ENCODE data around the gene MYT1.

The MYT1 gene

GRCh38 chr20:64136004-64136710 is 28.1 kb upstream of the MYT1 start:
- H3K4me3 ChIP-seq (ENCODE audit: low read length) = no peak overlapping the region
- TF ChIP-seq, protein P1, sequence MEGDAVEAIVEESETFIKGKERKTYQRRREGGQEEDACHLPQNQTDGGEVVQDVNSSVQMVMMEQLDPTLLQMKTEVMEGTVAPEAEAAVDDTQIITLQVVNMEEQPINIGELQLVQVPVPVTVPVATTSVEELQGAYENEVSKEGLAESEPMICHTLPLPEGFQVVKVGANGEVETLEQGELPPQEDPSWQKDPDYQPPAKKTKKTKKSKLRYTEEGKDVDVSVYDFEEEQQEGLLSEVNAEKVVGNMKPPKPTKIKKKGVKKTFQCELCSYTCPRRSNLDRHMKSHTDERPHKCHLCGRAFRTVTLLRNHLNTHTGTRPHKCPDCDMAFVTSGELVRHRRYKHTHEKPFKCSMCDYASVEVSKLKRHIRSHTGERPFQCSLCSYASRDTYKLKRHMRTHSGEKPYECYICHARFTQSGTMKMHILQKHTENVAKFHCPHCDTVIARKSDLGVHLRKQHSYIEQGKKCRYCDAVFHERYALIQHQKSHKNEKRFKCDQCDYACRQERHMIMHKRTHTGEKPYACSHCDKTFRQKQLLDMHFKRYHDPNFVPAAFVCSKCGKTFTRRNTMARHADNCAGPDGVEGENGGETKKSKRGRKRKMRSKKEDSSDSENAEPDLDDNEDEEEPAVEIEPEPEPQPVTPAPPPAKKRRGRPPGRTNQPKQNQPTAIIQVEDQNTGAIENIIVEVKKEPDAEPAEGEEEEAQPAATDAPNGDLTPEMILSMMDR (conservative IDR thresholded peaks at IDR 0.05; ENCODE audit: low read depth, low read length) = no peak

DNA sequence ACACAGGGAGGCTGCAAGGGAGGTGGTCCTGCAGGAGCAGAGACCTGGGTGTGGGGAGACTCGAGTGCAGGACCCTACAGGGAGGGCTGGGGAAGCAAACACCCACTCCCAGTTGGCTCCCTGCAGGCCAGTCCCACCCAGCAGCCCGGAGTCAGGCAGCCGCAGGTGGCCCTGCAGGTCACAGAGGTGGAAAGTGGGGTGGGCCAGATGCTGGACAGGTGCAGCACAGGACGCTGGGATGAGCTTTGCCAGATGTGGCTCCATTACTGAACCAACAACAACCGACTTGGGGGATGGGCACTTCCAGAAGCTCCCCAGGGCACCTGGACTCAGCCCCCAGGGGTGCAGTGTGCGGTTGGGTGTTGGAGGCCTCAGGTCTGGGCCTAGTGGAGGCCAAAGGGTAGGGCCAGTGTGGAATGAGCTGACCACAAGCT is 26.6 kb upstream of the MYT1 start:
- no peak for DNase-seq (ENCODE audit: low read depth)
- H3K4me3 ChIP-seq (ENCODE audit: low read length) = no peak overlapping the region
- TF ChIP-seq, protein P1 (conservative IDR thresholded peaks at IDR 0.05; ENCODE audit: low read depth, low read length) = no peak

More at GRCh38 chr20:64136004-64136710, 28.1 kb upstream of the MYT1 start:
- no peak for DNase-seq (ENCODE audit: low read depth)

DNA sequence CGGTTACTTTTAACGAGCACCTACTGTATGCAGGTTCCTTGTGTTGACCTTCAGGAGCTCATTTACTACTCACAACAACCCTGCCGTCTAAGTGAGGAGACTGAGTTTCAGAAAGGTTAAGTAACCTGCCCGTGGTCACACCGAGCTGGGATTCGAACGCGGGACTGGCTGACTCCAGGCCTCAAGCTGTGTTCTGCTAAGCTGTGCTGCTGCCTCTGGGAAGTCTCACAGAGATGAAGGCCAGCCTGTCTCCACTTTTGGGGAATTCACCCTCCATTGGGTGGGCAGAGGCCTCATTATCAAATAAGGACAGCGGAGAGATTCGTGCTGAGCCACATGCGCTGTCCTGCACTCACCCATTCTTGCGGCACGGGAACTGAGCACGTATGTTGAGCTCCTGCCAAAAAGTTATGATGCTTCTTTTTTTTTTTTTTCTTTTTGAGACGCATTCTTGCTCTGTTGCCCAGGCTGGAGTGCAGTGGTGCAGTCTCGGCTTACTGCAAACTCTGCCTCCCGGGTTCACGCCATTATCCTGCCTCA is 25.9 kb upstream of the MYT1 start:
- DNase-seq (ENCODE audit: low read depth) = no peak
- TF ChIP-seq, protein P1 (conservative IDR thresholded peaks at IDR 0.05; ENCODE audit: low read depth, low read length) = no peak
- no peak overlapping the region for H3K4me3 ChIP-seq (ENCODE audit: low read length)

GRCh38 chr20:64139199-64140060 is 24.8 kb upstream of the MYT1 start:
- TF ChIP-seq, protein P1 (conservative IDR thresholded peaks at IDR 0.05; ENCODE audit: low read depth, low read length) = no peak
- no peak for DNase-seq (ENCODE audit: low read depth)
- no peak overlapping the region for H3K4me3 ChIP-seq (ENCODE audit: low read length)

DNA sequence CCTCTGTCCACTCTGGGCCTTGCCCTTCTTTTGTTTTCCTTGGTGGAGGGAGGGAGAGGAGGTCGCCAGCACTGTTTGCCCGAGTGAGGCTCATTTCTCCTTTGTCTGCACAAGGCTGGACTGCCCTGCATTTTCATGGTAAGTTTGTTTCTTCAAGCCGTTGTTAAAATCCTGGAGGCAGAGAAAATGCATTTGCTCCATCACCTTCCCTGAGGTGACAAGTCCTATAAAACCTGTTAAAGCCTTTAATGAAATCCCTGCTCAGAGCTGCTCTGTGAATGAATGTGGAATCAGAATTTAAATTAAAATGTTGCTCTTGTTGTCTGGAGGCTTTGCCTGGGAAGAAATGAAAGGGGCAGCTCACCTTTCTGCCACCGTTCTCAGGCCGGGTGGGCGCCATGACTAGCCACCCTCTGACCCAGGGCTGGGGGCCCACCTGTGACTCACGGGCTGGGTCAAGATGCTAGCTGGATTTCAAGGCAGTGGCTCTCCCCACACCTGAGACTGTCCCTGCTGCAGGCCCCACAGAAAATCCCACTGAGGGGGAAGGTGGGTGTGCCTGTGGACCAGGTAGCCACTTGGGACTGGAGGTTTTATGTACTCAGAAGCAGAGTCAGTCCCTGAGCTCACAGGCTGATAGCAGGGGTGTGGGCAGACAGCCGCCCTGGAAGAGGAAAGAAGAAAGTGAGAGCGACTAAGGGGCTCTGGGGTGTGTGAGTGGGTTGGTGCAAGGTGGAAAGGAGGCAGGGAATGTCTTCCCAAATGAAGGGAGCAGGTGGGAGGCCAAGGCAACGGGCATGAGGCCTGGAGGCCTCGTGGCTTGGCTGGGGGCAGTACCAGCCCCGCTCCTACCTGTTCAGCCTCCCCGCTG is 24.0 kb upstream of the MYT1 start:
- H3K4me3 ChIP-seq (ENCODE audit: low read length) = no peak overlapping the region
- no peak for DNase-seq (ENCODE audit: low read depth)
- TF ChIP-seq, protein P1 (conservative IDR thresholded peaks at IDR 0.05; ENCODE audit: low read depth, low read length) = no peak

DNA sequence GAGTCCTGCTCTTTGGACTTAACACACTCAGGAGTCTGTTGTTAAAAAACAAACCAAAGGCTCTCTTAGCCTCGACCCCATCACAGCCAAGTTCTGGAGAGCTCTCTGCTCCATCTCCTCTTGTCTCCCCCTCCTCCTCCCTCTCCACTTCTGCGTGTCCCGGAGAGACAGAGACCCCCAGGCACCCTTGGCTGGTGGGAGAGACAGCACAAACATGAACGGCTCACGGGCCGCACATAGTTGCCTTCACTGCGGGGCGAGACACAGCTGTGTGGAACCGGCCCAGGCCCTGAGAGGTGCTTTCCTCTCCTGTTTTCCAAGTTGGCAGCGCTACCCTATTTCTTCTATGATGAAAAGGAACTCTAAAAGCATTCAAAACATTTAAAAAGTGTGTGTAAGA is 23.3 kb upstream of the MYT1 start:
- TF ChIP-seq, protein P1 (conservative IDR thresholded peaks at IDR 0.05; ENCODE audit: low read depth, low read length) = no peak
- H3K4me3 ChIP-seq (ENCODE audit: low read length) = no peak overlapping the region
- DNase-seq (ENCODE audit: low read depth) = no peak

Measured in retinal pigment epithelial cell (primary cell).